GM10266 (cell line): ENCODE data around the gene RASA4.
"Not testable (repeated sequence)": the region's sequence is repeated elsewhere in the genome, so short reads cannot be mapped to it uniquely, and the experiment has no call there.

Source experiments
- DNase-seq: peaks from one replicate; pipeline ENCODE4 v3.0.0; 2012; ENCODE audit errors: extremely low spot score

Gene RASA4

GRCh38 chr7:102606848-102607247 lies 9.7 kb downstream of the RASA4 start:
- not testable (repeated sequence) for DNase-seq

- DNase-seq, result not testable (repeated sequence)
Measured at GRCh38 chr7:102604431-102605145, 12.0 kb downstream of the RASA4 start.

- not testable (repeated sequence) for DNase-seq
Measured at GRCh38 chr7:102602317-102602716, 14.2 kb downstream of the RASA4 start.

GRCh38 chr7:102599699-102600098 lies 16.9 kb downstream of the RASA4 start:
- DNase-seq, result not testable (repeated sequence)

- DNase-seq, result not testable (repeated sequence)
Measured at GRCh38 chr7:102596036-102596435, 20.5 kb downstream of the RASA4 start.

DNA sequence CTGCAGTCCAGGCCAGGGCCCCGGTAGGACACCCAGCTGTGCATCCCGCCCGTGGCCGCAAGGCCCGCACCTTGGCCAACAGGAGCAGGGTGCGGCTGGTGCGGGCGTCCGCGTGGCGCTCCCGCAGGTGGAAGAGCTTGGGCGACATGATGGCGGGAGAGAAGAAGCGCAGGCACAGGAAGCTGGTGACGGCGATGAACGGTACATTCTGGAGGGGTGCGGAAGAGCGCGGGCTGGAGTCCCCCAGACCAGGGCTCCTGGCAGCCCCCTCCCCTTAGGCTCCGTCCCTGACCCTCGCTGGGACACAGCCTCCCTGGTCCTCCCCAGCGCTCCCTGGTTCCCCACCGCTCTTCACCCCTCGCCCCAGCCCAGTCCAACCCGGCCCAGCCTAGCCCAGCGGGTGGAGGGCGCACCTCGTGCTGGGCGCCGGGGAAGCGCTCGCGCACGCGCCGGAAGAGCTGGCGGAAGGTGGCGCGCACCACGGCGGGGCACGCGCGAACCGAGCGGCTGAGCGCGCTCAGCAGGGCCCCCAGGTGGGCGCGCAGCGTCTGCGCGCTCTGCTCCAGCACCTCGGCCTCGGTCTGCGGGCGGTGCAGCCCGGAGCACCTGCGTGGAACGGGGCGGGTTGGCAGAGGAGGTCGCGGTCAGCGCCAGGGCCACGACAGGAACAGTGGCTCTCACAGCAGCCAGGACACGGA lies 22.8 kb downstream of the RASA4 start:
- DNase-seq, result not testable (repeated sequence)

GRCh38 chr7:102592477-102593019 lies 24.0 kb downstream of the RASA4 start:
- not testable (repeated sequence) for DNase-seq

DNA sequence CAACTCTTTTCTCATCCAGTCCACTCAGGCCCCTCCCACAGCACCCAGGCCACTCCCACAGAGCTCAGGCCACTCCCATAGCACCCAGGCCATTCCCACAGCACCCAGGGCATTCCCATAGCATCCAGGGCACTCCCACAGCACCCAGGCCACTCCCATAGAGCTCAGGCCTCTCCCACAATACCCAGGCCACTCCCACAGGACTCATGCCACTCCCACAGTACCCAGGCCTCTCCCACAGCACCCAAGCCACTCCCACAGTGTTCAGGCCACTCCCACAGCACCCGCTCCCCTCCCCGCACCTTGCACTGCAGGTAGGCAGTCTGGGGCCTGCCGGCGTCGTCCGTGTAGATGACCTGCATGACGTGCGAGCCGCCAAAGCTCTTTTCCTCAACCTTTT lies 26.7 kb downstream of the RASA4 start:
- not testable (repeated sequence) for DNase-seq

DNA sequence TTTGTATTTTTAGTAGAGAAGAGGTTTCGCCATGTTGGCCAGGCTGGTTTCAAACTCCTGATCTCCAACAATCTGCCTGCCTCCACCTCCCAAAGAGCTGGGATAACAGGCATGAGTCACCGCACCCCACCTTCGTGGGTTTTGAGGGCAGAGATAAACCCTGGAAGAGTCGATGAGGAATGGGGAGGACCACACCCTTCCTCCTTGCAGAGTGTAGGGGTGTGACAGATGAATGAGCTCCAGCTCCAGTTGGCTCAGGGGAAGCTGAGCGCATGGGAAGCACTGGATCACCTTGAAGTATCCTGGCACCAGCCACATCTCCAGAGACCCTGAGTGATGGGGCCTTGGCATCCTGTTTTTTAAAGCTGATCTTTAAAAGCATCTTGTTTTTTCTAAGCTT lies 33.1 kb downstream of the RASA4 start:
- DNase-seq, result not testable (repeated sequence)

GRCh38 chr7:102581722-102582121 lies 34.8 kb downstream of the RASA4 start:
- DNase-seq, result not testable (repeated sequence)

- not testable (repeated sequence) for DNase-seq
Measured at GRCh38 chr7:102578486-102578885, 38.1 kb downstream of the RASA4 start.

DNA sequence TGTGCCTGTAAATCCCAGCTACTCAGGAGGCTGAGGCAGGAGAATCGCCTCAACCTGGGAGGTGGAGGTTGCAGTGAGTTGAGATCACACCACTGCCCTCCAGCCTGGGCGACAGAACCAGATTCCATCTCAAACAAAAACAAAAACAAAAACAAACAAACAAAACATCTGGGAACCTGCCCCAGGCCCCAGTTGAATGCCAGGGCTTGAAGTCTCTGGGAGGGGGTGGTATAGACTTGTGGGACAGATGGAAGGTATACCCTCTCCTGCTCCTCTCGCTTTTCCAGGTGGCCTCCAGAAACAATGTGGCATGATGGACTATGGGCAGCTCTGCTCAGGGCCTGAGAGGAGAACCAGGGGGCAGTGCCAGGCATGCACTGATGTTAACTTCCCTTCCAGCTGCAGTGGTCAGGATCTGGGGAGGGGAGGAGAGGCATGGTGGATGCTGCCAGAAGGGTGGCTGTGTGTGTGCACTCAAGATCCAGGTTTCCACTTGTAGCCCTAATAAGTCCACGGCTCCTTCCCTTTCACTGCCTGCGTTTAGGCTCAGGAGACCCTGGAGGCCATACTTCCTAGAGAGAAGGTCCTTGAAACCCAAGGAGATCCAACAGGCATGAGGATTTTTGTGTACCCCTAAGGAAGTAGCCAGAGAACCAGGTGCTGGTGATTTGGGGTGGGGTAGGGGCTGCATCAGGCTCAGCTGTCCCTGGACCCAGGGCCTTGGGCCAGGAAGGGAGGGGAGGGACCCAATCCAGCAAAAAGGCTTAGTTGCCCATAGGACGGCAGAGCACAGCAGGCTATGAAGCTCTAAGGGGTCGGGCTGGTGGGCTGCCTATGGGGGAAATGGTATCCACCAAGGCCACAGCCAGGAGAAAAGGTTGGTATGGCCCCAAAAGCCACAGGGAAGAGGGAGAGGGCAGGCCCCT lies 39.0 kb downstream of the RASA4 start:
- not testable (repeated sequence) for DNase-seq

DNA sequence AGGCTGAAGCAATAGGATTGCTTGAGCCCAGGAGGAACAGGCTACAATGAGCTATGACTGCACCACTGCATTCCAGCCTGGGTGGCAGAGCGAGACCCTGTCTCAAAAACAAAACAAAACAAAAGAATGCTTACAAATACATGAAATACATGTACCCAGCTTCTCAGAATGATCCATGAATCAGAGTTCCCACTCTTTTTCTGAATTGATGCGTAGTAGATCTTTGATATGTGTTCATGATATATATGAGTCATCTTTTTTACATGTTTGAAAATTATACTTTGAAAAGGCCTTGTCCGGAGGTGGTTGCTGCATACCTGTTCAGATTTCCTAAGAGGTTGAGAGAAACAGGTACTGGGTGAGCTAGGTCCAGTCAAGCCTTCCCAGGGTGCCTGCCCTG lies 40.2 kb downstream of the RASA4 start:
- DNase-seq, result not testable (repeated sequence)

- DNase-seq, result not testable (repeated sequence)
Measured at GRCh38 chr7:102574607-102575006, 41.9 kb downstream of the RASA4 start.
